Posterior vena cava (tissue), 2 donors: Measurements from ENCODE around the gene GID8. TPM values are rescaled to one million over a fixed set of nuclear protein-coding genes. Genes with fewer than 3 reads are reported as not detected.
A peak's percentile ranks its signal among the peaks of the same experiment; 100 is the strongest.

Source experiments
- DNase-seq: peaks from one replicate; pipeline ENCODE4 v3.0.0-alpha.2; 2020; ENCODE audit warnings: low spot score
- intact Hi-C, 2 donors: fragments of 100-400 bp; cut with DNase I; formaldehyde crosslinking; loops; one replicate each; pipeline versions ENCODE4 v1.14.1 to v1.14.2; 2022 to 2023
- total RNA-seq, 2 donors: library from RNA; stranded (reverse); fragmentation: NEBNext Ultra II Directional; extraction: Animal tissue kit (Norgen Biotek cat#: 25700); gene quantifications; one replicate each; pipeline ENCODE4 v1.2.1, GENCODE V29; 2021
- donor health status: DM: yes; HTN: yes; CAD: no.
- donor health status: DM: yes; HTN: yes; CAD: no.

Gene GID8
- total RNA-seq, 2 donors from 2014 or later = 14.9 to 20.0 TPM

- intact Hi-C loops = no loop called here
- DNase-seq = peak; percentile 90
Measured at GRCh38 chr20:62900052-62900691, 37.8 kb upstream of the GID8 start.

DNA sequence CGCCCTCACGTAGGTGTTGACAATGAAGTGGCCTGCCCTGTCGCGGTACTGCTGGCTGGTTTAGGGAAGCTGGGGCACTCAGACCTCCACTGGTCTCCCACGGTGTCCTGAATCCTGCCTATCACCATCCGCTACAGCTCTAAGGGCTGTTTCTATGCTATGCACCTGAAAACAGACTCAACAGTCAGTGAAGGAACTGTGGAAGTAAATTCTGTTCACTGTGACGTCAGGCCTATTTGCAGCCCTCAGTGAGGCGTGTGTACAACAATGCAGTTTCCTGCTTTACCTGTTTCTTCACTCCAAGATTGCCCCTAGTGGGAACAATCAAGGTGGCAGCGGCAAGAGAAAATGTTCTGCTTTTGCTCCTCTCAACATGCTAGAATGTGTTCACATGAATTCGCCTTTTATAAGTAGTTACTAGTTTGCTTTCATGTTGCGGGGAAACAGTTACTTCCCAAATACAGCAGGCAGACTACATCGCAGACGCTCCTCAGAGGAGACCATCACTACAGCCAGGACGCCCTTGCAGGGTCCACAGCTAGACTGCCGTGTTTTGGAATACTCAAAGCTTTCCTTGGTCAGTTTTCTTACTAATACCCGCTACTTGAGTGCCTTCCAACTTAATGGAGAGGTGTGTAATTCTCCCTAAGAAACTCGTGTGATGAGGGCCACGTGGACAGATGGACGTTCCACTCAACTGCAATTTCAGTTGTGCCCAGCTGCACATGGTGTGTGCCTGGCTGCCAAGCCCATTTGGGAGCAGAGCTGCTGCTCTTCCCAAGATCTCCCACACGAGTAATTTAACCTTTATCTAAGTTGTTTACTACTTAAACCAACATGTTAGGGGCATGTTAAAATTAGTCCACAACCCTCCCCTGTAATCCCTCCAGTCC is 37.0 kb upstream of the GID8 start:
- DNase-seq = peak; percentile 62
- intact Hi-C loops = no loop called here

GRCh38 chr20:62901891-62902290 is 36.1 kb upstream of the GID8 start:
- DNase-seq = peak; percentile 69

GRCh38 chr20:62902926-62903615 is 34.9 kb upstream of the GID8 start:
- intact Hi-C loops = no loop called here
- peak; percentile 48 for DNase-seq

More at GRCh38 chr20:62901891-62902290, 36.1 kb upstream of the GID8 start:
- intact Hi-C loops = no loop called here

DNA sequence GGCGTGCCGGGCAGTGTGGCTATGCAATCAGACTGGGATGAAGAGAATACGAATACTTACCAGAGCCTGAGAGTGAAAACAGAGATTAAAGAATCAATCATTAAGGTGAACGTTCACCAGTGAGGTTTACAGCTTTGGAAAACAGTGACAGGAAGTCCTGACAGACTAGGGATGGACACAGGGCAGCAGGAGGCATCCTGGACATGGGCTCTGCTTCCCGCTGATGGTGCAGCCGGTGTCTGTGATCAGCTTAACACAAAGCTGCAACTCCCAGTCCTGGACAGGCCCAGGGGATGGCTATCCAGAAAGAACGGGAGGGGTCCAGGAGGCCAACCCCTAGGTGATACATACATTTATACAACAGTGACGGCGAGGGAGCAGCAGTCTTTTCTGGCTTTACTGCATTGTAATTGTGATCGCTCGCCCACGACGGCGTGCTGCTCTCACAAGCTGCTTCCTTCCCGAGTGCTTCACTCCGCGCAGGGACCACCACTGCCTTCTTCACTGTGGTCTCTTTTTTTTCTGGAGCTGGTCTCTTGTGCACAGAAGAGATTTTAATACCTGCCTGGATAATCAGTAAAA is 32.3 kb upstream of the GID8 start:
- peak; percentile 43 for DNase-seq
- intact Hi-C loops = loop anchor here in 1 of 2 donors (5.0 kb wide), 1 partner anchor 37 kb away; no protein-coding TSS in a partner anchor

- intact Hi-C loops = loop anchor here in 1 of 2 donors (5.0 kb wide), 1 partner anchor 36 kb away; no protein-coding TSS in a partner anchor
- peak; percentile 58 for DNase-seq
Measured at GRCh38 chr20:62906209-62906608, 31.7 kb upstream of the GID8 start.

DNA sequence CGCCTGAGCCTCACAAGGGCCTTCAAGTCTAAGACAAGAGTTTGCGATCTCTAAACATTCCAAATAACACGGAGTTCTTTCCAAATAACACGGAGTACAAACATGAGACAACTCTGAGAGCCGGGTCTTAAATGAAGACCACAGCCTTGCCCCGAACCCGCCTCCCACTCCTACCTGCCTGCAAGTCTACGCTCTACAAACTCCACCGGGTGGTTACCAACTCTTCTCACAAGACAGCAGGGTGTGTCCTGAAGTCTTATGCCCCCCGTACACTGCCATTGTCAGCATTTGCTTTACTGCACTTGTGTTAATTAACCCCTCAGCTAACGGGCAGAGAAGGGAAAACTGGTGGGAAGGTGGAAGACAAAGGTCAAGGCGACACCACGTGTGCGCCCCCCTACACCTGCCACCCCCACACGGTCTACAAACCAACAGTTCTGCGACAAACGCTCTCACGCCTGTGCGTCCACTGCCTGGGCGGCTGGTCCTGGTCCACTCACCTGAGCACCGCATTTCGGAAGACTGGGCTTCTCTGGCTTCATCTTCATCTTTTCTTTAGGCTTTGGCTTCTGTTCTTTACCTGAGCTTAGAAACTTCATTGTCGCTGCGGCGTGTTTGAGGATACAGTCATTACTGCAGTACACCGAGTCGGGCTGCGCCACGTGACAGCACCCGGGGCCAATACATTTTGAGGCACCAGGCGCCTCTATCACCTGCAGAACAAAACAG is 31.1 kb upstream of the GID8 start:
- intact Hi-C loops = loop anchor here in 1 of 2 donors (5.0 kb wide), 1 partner anchor 35 kb away; no protein-coding TSS in a partner anchor

GRCh38 chr20:62907384-62908317 is 30.3 kb upstream of the GID8 start:
- DNase-seq = peak; percentile 48
- intact Hi-C loops = loop anchor here in 1 of 2 donors (5.0 kb wide), 1 partner anchor 35 kb away; no protein-coding TSS in a partner anchor

More for the DNA sequence above, 31.1 kb upstream of the GID8 start:
- DNase-seq = peak; percentile 70

DNA sequence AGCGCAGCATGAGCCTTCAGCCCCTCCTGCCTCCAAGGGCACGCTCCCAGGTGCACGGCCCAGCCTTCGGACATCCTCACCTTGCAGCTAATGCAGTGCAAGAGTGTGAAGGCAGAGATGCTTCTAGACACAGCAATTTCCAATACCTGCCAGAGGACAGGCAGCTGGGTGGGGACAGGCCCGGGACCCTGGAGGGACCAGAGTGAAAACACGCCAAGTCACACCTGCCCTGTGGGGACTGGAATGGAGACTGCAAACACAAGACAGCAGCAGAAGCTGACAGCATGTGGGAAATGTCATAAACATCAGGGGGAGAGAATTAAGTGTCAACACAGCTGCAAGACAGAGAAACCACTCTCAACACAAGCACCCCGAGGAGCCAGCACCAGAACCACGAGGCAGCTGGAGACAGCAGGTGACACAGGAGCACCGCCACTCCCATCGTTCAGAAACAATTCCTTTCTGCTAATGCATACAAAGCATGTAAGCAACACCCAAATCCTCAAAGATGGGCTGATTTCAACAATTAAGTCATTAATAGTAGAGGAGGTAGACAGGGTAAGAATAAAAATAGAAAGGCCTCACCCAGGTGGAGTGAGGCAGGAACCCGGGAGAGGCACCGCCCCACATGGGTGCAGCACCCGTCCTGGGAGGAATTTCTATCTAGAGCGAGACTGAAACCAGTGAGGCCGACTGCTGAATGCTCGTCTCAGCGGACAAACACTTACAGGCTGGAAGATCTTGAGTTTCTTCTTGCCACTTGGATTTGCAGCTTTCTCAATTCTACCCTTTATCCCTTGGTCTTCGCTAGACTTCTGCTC is 28.8 kb upstream of the GID8 start:
- DNase-seq = no peak
- intact Hi-C loops = loop anchor here in 1 of 2 donors (5.0 kb wide), 1 partner anchor 33 kb away; no protein-coding TSS in a partner anchor

DNA sequence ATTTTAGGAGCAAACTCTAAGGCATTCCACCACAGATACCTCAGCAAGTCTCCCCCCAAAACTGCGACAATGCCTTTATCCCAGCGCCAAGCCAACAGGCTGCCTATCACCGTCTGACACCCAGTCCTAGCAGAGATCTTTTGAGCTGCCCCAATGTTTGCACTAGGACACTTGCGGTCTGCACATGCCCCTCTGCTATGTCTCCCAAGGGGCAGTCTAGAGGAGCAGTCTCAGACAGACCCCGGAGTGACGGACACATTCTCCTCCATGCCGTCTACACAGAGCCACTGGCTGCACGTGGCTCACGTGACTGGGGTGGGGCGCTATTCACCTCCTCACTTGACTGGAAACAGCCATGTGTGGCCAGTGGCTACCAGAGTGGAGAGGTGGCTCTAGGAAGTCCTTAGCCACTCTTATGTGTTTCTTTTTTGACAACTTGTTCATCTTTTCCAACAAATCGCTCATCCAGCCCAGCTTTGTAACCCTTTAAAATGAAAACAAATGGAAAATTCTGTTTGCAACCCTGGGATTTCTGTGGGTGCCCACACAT is 27.7 kb upstream of the GID8 start:
- DNase-seq = no peak
- intact Hi-C loops = no loop called here

DNA sequence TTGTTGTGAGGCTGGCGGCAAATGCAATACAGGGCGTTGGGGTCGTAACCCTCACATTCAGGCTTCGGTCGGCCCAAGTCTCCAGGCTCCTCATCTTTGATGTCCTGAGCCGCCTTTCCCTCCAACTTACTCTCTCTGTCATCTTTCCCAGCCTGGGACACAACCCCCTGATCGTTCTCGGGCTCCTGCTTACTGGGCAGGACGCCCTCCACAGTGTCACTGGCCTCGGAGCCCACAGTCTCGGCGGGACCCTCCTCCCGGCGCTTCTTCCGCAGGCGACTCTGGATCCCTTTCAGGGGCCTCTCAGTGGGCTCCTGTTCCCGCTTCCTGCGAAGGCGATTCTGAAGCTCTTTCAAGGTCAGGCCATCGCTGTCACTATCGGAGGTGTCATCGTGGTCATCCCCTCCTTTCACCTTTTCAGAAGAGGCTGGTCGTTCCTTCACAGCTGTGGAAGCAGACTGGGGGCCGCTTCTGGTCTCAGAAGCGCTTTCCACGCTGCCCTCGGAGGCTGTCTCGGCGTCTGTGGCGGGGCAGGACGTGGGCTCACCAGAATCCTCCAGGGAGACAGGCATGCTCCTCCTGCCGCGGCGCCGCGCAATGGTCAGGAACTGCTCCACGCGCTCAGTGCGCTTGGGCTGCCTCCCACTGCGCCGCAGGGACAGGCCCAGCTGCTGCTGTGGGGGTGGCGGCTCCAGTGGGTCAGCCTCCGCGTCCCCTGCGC is 27.0 kb upstream of the GID8 start:
- intact Hi-C loops = no loop called here
- no peak for DNase-seq

DNA sequence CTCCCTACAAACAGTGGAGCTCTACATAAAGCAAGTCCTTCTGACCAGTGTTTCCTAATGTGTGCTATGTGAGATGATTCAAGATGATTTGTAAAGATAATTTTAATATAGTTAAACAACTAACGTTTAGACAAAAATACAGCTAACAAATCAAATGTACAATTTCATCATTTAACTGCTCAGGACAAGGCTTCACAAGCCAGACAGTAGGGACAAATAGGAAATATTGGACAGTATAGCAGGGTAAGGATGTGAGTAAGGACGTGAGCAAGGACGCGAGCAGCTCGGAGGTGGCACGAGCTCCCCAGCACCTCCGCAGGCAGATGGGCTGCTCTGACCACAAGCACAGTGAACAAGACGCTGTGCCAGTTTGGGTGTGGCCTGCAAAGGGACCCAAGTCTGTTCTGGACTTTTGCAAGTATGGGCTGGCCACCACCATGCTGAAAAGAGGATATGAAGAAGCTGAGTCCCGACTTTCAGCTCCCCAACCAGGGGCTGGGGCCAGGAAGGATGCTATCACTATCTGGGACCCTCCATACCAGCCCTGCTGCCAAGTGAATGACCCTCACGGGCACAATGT is 26.2 kb upstream of the GID8 start:
- DNase-seq = no peak
- intact Hi-C loops = no loop called here

DNA sequence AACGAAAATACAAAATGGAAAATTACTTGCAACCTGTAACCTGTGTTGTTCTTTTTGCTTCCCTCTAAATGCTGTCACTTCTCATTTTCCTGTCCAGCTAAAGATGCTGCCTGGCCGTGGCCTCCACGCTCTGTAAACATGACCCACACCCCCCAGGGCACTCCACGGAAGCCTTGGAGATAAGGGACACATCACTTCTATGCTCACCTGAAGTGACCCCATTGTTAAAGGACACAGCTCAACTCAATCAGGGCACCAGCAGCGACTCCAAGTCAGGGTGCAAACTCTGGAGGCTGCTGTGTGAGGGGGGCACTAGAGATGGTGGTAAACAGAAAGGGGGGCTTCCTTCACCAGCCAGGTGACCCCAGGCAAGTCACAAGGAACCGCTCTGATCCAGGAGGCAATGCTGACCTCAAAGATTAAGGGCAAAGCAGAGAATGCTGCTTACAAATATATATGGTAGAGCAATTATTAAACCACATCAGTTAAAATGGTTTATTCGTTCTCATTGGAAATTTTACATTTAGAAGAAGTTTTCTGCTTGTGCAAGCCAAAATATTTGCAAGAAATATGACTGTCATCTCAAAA is 24.8 kb upstream of the GID8 start:
- intact Hi-C loops = no loop called here
- DNase-seq = peak; percentile 30

DNA sequence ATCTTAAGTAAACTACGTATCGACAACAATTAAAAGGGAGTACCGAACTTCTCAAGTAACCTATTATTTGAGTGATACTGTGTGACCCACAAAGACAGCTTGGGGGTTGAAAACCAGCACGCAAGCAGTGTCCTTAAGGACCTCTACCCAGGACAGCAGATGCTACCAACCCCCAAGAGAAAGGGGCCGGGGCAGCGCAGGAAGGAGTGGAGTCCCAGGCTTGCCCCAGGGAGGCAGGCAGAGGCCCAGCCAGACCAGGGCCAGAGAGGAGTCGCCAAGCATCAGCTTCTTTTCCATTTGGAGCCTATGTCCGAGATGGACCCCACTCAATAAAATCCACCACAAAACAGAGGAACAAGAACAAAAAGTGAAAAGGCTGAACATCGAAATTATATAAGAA is 23.5 kb upstream of the GID8 start:
- intact Hi-C loops = no loop called here
- peak; percentile 47 for DNase-seq

- DNase-seq = peak; percentile 50
- intact Hi-C loops = no loop called here
Measured at GRCh38 chr20:62914970-62915457, 22.9 kb upstream of the GID8 start.
